ENCODE data around the gene ZNF629.

ZNF629 gene

DNA sequence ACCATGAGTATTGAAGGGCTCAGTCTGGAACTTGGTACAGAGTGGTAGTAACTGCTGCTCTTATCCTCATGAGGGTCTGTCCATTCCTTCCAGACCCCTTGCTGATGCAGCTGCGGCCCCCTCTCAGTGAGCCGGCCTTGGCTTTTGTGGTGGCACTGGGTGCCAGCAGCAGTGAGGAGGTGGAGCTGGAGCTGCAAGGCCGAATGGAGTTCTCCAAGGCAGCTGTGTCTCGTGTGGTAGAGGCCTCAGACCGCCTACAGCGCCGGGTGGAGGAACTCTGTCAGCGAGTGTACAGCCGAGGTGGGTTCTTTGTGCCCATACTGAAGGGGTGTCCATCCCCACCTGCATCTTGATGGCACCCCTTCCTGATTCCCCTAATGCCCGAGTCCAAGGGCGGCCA lies 22.9 kb downstream of the ZNF629 start:
- H3K27ac ChIP-seq: no peak overlapping the region
- TF ChIP-seq, protein P1, sequence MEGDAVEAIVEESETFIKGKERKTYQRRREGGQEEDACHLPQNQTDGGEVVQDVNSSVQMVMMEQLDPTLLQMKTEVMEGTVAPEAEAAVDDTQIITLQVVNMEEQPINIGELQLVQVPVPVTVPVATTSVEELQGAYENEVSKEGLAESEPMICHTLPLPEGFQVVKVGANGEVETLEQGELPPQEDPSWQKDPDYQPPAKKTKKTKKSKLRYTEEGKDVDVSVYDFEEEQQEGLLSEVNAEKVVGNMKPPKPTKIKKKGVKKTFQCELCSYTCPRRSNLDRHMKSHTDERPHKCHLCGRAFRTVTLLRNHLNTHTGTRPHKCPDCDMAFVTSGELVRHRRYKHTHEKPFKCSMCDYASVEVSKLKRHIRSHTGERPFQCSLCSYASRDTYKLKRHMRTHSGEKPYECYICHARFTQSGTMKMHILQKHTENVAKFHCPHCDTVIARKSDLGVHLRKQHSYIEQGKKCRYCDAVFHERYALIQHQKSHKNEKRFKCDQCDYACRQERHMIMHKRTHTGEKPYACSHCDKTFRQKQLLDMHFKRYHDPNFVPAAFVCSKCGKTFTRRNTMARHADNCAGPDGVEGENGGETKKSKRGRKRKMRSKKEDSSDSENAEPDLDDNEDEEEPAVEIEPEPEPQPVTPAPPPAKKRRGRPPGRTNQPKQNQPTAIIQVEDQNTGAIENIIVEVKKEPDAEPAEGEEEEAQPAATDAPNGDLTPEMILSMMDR (conservative IDR thresholded peaks at IDR 0.05): no peak
- no peak for TF ChIP-seq ZFX (IDR thresholded peaks at IDR 0.05)

DNA sequence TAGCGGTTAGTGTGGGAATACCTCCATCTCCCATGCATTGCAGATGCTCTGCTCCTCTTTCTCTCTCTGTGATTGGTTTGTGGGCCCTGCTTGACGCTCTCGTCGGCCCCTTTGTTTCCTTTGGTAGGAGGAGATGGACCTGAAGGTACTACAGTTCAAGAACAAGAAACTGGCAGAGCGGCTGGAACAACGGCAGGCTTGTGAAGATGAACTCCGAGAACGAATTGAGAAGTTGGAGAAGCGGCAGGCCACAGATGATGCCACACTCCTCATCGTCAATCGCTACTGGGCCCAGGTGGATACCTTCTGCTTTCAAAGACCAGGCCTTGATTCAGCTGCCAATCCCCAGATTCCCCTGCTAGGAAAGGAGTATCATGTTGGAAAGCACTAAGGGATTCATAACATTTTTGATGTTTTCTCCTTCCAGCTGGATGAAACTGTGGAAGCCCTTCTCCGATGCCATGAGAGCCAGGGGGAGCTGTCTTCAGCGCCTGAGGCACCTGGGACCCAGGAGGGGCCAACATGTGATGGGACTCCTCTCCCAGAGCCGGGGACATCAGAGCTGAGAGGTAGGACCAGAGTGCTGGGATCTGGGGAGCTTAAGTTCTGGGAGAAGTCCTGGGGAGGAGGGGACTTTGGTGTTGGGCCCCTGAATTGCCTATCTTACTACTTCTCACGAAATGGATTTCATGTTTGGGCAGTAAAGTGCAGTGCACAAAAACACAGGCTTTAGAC lies 23.8 kb downstream of the ZNF629 start:
- peak overlapping the region; percentile 89 for H3K27ac ChIP-seq
- TF ChIP-seq, protein P1 (conservative IDR thresholded peaks at IDR 0.05): no peak
- no peak for TF ChIP-seq ZFX (IDR thresholded peaks at IDR 0.05)

DNA sequence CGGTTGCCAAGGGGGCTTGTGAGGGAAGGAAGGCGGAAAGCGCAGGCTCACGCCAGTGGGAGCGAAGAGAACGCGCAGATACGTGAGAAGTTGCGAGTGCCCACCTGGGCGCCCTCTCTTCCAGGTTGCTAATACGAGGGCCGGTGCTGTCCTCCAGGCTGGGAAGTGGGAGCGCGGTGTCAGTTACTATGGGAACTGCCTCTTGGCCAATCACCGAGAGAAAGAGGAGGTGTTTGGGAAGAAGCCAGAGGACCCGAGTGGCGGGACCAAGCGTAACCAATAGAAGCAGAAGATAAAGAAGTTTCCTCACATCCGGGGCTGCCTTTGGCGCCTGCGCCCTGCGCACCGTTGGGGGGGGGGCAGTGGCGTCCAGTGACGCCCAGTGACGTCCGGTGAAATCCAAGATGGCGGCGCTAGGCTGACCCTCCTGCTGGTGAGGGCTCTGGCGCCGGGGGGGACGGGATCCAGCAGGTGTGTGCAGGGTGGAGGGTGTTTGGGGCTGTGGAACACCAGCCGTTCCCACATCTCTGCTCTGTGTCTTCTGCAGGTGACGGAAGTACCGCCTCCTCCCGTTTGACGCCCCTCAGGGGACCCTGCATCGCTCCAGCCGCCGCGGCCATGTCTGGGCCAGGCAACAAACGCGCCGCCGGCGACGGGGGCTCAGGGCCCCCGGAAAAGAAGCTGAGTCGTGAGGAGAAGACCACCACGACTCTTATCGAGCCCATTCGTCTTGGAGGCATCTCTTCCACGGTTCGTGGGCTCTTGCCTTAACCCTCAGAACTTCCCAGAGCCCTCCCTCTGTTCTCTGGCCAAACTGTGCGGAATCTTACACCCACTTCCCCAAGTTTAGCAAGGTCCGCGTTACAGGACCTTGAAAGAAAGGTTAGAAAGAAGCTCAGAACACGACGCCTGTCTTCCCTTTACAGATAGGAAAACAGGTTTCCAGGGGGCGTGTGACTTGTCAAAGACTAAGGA lies 24.8 kb downstream of the ZNF629 start, which contains the start of the genes CFAP119 and RNF40:
Gene CFAP119 (minus strand): TSS at position 135 of the 975 bp plus-strand sequence. CDS start 314 bp downstream, outside the sequence.
Gene RNF40 (plus strand): TSS at position 395 of the 975 bp plus-strand sequence. CDS start 224 bp downstream, at position 619.
- H3K27ac ChIP-seq: peak within 1 kb of the TSS; percentile 89
- TF ChIP-seq, protein P1 (conservative IDR thresholded peaks at IDR 0.05): no peak
- no peak for TF ChIP-seq ZFX (IDR thresholded peaks at IDR 0.05)

DNA sequence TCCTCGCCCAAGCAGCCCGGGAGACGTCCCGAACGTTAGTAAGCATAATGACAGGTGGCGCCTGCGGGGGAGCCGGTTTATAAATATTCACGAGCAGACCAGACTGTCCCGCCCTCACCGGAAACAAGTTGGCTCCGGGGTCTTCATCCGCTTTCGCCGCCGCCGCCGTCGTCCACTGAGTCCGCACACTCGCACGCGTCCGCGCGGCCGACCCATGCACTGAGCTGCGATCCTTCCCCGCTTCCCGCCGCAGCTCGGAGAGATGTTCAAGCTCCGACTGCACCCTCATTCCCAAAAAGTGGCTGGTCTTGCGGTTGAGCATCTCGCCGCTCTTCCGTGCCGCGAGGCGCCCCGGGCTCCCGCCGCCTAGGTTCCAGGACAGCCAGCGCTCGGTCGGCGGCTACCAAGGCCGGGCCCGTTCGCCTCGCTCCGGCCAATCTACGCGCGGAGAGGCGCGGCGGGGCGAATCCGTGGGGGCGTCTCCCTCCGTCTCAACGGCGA lies 25.5 kb downstream of the ZNF629 start:
- H3K27ac ChIP-seq: peak overlapping the region; percentile 89
- TF ChIP-seq, protein P1 (conservative IDR thresholded peaks at IDR 0.05): no peak
- 0 out of 2 replicates have a peak, but pooled peaks have one; percentile 9 for TF ChIP-seq ZFX (IDR thresholded peaks at IDR 0.05)

DNA sequence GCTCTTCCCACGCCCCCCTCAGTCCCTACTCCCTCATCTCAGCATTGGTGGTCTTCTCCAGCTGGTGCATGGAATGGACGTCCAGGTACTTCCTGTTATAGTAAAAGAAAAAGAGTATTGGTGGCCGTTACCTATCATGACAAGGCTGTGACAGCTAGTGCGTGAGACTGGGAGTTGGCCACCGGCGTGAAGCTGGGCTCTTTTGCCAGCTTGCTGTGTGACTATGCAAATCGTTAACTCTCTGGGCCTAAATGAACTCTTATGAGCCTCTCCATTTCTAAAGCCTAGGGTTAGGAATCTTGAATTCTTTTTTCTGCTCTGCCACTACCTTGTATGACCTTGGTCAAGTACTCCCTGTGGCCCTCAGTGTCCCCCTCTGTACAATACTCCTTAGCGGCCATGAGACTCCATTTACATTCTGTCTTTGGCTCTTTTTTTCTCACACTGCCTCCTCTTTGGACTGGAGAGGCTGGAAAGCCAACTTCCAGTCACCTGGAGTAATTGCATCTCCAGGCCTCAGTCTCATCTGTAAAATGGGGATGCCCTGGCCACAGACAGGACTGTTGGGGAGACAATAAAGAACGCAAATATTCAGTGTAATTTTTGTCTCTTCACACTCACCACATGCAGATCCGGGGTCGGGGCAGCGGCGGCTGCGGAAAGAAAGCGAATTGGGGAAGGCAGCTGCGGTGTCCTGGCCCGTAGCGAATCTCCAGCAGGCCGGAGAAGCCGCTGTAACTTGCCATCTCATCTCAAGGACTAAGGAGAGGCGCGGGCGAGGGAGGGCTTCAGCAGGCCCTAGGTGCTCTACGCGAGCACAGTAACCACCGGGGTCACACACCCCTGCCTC lies 26.2 kb downstream of the ZNF629 start:
- TF ChIP-seq, protein P1 (conservative IDR thresholded peaks at IDR 0.05): no peak
- no peak for TF ChIP-seq ZFX (IDR thresholded peaks at IDR 0.05)
- peak overlapping the region; percentile 89 for H3K27ac ChIP-seq

DNA sequence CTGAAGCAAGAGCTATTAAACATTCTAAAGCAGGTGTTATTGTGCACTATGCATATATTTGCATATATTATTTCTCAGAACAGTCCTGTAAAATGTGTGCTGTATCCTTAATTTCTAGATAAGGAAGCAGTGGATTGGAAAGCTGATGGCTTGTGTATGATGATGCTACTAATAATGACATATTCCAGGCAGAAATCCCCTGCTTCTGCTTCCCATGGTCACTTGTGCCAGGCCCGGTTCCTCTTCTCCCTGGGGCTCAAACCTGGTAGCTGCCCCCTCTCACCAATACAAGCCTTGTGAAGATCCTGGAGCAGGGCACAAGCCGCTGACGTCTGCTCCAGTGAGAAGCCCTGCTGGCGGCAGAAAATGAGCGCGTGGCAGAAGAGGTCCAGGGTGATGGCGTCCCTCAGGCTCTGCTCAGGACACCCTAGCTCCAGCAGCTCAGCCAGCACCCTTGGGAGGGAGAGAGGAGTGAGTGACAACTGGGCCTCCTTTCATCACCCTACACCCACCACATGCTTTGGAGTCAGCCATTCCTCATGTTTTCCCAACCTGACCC lies 26.9 kb downstream of the ZNF629 start:
- H3K27ac ChIP-seq: no peak overlapping the region
- TF ChIP-seq ZFX (IDR thresholded peaks at IDR 0.05): no peak
- TF ChIP-seq, protein P1 (conservative IDR thresholded peaks at IDR 0.05): no peak

All from C4-2B (cell line).